Testis (tissue), 3 donors: ENCODE results near the gene COL4A2. TPM values are rescaled to one million over a fixed set of nuclear protein-coding genes. Genes with fewer than 3 reads are reported as not detected.
"Not testable (repeated sequence)": the region's sequence is repeated elsewhere in the genome, so short reads cannot be mapped to it uniquely, and the experiment has no call there.

Source experiments
- DNase-seq: peaks from one replicate; pipeline ENCODE4 v3.0.0-alpha.2; 2019
- H3K27ac ChIP-seq, 2 donors: fragments of 200-600 bp; sonication (generic); one replicate each; pipeline ENCODE4 v1.5.1; 2019
- H3K27me3 ChIP-seq: fragments of 200-600 bp; sonication (generic); one replicate; pipeline ENCODE4 v1.5.1; 2019
- H3K36me3 ChIP-seq: fragments of 200-600 bp; sonication (generic); one replicate; pipeline ENCODE4 v1.5.1; 2017; ENCODE audit warnings: low read depth; ENCODE audit errors: missing control alignments
- H3K4me1 ChIP-seq: fragments of 200-600 bp; sonication (generic); one replicate; pipeline ENCODE4 v1.5.1; 2019
- H3K4me3 ChIP-seq, 2 donors: fragments of 200-600 bp; sonication (generic); one replicate each; pipeline ENCODE4 v1.5.1; 2017 to 2019
- H3K9me3 ChIP-seq: fragments of 200-600 bp; sonication (generic); one replicate; pipeline ENCODE4 v1.5.1; 2017
- CTCF ChIP-seq, 3 experiments: fragments of 450-650 bp in 2 of 3; fragments of 200-600 bp in 1 of 3; sonication (generic) in 1 of 3; IDR thresholded peaks; one replicate each; pipeline ENCODE4 v1.5.1; 2016 to 2019; ENCODE audit warnings: antibody characterized with exemption in 3 of 3, mild to moderate bottlenecking in 2 of 3, moderate library complexity in 1 of 3
- POLR2A ChIP-seq: fragments of 450-650 bp; IDR thresholded peaks from one replicate; pipeline ENCODE4 v1.6.1; 2017; ENCODE audit warnings: antibody characterized with exemption, mild to moderate bottlenecking, moderate library complexity
- WGBS, 2 donors: methylation state at CpG; one replicate each; pipeline ENCODE4 v1.1.5; 2018; 5-methylcytosine and 5-hydroxymethylcytosine counted together
- intact Hi-C: fragments of 100-400 bp; cut with DNase I; formaldehyde crosslinking; loops from one replicate; pipeline ENCODE4 v1.15.1; 2023; ENCODE audit warnings: low total_unique reads
- polyA plus RNA-seq: library from polyadenylated mRNA; stranded (reverse); fragments of 350-450 nt; fragmentation: Illumina TruSeq; extraction: RNeasy Lipid Tissue Mini Kit (QIAGEN cat#74804); gene quantifications from one replicate; pipeline ENCODE4 v1.2.3, GENCODE V29; 2014; ENCODE audit warnings: low read depth, low replicate concordance; ENCODE audit not compliant: insufficient read depth
- total RNA-seq, 2 donors: library from RNA; depleted of rRNA; stranded (reverse); fragments of >200 nt; gene quantifications; one replicate each; pipeline ENCODE4 v1.2.3, GENCODE V29; 2016

COL4A2 gene
- total and polyA plus RNA-seq, 3 donors from 2014 or later = 69.1 to 89.9 (median 81.0) TPM

GRCh38 chr13:110450016-110450900 lies 143.2 kb downstream of the COL4A2 start:
- Histone ChIP-seq H3K27ac (no peak overlapping the region), H3K4me1 (no peaks in the 10 kb centered on the region), H3K27me3 (no peaks in the 10 kb centered on the region), H3K9me3 (no peaks in the 10 kb centered on the region), H3K36me3 (no peaks in the 10 kb centered on the region), H3K4me3 (no peak overlapping the region)
- 91 to 92% methylated on average over 24 of the region's 24 CpGs for WGBS, 2 donors
- TF ChIP-seq CTCF (IDR thresholded peaks at IDR 0.05) = no peak
- no peak for TF ChIP-seq POLR2A
- intact Hi-C loops = no loop called here
- DNase-seq = no peak

DNA sequence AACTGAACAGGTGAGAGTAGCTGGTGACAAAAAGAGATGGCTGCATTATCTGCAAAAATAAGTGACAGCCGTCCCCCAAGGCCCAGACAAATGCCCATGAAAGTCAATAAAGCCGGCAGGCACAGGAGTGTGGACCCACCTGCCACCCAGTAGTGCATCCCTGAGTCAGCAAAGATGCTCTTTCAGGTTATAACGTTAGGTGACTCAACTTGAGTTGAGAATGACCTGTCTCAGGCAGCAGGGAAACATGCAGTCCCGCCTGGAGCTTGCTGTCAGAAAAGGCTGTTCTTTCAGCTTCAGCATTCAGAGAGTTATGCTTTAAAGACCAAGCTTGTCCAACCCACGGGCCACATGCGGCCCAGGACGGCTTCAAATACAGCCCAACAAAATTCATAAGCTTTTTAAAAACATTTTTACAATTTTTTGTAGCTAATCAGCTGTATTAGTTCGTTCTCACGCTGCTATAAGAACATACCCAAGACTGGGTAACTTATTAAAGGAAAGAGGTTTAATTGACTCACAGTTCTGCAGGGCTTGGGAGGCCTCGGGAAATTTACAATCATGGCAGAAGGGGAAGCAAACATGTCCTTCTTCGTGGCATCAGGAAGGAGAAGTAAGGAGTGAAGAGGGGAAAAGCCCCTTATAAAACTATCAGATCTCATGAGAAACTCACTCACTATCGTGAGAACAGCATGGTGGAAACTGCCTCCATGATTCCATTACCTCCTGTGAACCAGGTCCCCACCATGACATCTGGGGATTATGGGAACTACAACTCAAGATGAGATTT lies 144.1 kb downstream of the COL4A2 start:
- no peaks in the 10 kb centered on the region for H3K36me3 ChIP-seq
- H3K9me3 ChIP-seq = no peaks in the 10 kb centered on the region
- no peak for TF ChIP-seq POLR2A
- no peak for TF ChIP-seq CTCF (IDR thresholded peaks at IDR 0.05)
- H3K27me3 ChIP-seq = no peaks in the 10 kb centered on the region
- DNase-seq = no peak
- 89 to 91% methylated on average over 11 to 12 of the region's 12 CpGs for WGBS, 2 donors
- intact Hi-C loops = no loop called here
- no peak overlapping the region for H3K27ac ChIP-seq
- H3K4me1 ChIP-seq = no peaks in the 10 kb centered on the region
- H3K4me3 ChIP-seq = no peak overlapping the region

GRCh38 chr13:110453091-110453490 lies 146.0 kb downstream of the COL4A2 start:
- intact Hi-C loops, H3K9me3 ChIP-seq, H3K4me3 ChIP-seq, H3K4me1 ChIP-seq, DNase-seq, H3K27me3 ChIP-seq, H3K36me3 ChIP-seq, H3K27ac ChIP-seq: not testable (repeated sequence)
- WGBS, 2 donors = 82 to 94% methylated on average over 11 of the region's 11 CpGs

GRCh38 chr13:110453797-110454196 lies 146.7 kb downstream of the COL4A2 start:
- 58 to 62% methylated on average over 2 of the region's 2 CpGs for WGBS, 2 donors
- Histone ChIP-seq H3K27ac (no peak overlapping the region), H3K9me3 (no peaks in the 10 kb centered on the region), H3K27me3 (no peaks in the 10 kb centered on the region), H3K36me3 (no peaks in the 10 kb centered on the region), H3K4me3 (no peak overlapping the region), H3K4me1 (no peaks in the 10 kb centered on the region)
- DNase-seq = no peak
- TF ChIP-seq CTCF (IDR thresholded peaks at IDR 0.05) (no peak), POLR2A (no peak)
- intact Hi-C loops = no loop called here

DNA sequence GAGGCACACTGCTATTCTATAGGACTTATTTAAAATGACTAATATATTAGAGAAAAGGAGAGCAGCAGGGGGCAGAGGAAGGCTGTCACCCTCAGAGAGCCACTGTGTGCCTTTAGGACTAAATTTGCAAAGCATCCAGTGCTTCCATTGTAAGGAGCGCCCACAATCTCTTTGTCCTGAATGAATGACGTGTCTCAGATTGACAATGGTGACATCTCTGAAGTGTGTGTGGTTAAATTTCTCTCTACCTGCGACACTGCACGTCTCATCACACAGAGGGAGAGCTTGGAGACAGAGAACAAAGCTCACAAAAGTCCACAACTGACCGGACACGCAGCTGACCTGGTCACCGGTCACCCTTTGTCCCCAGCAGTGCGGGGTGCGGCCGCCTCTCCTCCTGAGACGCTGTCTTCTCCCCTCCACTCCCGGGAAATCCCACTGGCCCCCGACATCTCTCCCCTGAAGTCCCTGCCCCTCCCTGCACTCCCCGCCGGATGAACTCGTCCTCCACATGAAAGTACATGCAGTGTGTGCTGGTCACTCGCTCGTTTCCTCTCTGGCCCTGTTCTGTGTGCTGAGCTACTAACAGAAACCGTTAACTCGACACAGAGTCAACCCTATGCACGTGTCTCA lies 147.3 kb downstream of the COL4A2 start:
- TF ChIP-seq POLR2A (no peak), CTCF (IDR thresholded peaks at IDR 0.05) (no peak)
- Histone ChIP-seq H3K27ac (no peak overlapping the region), H3K9me3 (no peaks in the 10 kb centered on the region), H3K4me1 (no peaks in the 10 kb centered on the region), H3K4me3 (no peak overlapping the region), H3K27me3 (no peaks in the 10 kb centered on the region), H3K36me3 (no peaks in the 10 kb centered on the region)
- DNase-seq = no peak
- WGBS, 2 donors = 82 to 85% methylated on average over 21 of the region's 21 CpGs
- intact Hi-C loops = no loop called here
